GM23248 (cell line): Measurements from ENCODE around the gene ZNF121.

Experiments
- EZH2 ChIP-seq: fragments of 200-600 bp; sonication (generic); IDR thresholded peaks from 2 replicates; pipeline ENCODE4 v1.6.1; 2018; ENCODE audit warnings: antibody characterized with exemption, mild to moderate bottlenecking; ENCODE audit not compliant: insufficient read depth, poor library complexity, severe bottlenecking
- EZH2phosphoT487 ChIP-seq: fragments of 200-600 bp; sonication (generic); IDR thresholded peaks from 2 replicates; pipeline ENCODE4 v1.6.1; 2018; ENCODE audit warnings: antibody characterized with exemption, moderate library complexity, mild to moderate bottlenecking, low read depth; ENCODE audit not compliant: insufficient read depth

DNA sequence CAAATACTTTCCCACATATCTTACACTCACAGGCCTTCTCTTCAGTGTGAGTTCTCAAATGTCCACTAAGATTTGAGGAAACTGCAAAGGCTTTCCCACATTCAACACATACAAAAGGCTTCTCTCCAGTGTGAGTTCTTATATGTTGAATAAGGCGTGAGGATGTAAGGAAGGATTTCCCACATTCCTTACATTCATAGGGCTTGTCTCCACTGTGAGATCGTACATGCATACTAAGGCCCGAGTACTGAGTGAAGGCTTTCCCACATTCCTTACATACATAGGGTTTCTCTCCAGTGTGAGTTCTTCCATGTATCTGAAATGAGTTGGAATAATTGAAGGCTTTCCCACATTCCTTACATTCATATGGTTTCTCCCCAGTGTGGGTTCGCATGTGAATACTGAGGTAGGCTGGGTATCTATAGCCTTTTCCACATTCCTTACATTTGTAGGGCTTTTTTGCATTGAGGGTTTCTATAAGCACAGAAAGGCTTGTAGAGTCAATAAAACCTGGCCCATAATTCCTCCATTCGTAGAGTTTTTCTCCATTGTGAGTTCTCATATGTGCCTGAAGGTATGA, 55.5 kb downstream of the ZNF121 start:
- TF ChIP-seq EZH2 (no peak), EZH2phosphoT487 (no peak)
